Stimulated activated CD4-positive, alpha-beta T cell treated with anti-CD3 and anti-CD28 coated beads, TNF-alpha, amount 100 ng/mL, for 48 hours (primary cell): Measurements from ENCODE around the gene ZNF536.

ENCODE experiments used
- DNase-seq, 3 donors: peaks; one replicate each; pipeline ENCODE4 v3.0.0-alpha.2; 2020; ENCODE audit warnings: low read depth in 3 of 3

The ZNF536 gene

DNA sequence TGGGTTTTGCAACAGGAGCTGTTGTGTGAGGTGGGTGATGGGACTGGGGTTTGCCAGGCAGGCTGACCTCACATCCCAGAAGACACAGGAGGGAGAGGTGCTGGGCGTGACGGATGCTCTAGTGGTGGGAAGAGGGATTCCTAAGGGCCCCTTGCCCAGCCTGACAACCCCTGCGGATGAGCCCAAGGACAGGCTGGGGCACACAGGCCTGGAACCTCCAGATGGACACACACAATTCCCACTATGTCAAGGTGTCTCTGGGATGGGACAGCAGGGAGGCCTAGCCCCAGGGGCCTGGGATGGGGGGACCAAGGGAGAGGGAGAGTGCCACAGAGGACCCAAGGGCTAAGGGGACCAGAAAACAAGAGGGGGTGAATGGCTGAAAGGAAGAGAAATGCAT lies 191.5 kb downstream of the ZNF536 start:
- DNase-seq, result no peak

DNA sequence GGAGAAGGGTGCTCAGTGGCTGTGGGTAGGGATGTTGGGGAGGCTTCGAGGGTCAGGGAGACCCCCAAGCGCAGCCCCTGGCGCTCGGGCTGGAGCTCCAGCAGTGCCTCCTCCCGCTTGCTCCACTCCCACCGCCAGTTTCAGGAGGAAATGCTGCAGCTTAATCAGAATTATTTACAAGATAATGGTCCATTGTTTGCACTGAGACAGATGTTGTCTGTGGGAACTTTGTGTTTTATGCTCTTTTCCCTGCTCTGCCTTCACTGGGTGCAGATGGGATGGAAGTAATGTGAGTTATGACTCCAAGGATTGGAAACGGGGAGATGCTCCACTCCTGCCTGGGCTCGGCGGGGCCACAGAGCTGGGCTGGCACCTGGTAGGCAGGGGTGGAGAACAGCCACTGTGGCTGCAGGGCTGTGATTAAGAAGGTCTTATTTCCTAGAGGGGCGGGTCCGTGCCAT lies 192.4 kb downstream of the ZNF536 start:
- DNase-seq, result no peak

GRCh38 chr19:30565636-30566035 lies 193.5 kb downstream of the ZNF536 start:
- DNase-seq, result no peak

GRCh38 chr19:30566681-30567420 lies 194.7 kb downstream of the ZNF536 start:
- DNase-seq, result no peak

- no peak for DNase-seq
Observed at GRCh38 chr19:30567536-30568232, 195.5 kb downstream of the ZNF536 start.

DNA sequence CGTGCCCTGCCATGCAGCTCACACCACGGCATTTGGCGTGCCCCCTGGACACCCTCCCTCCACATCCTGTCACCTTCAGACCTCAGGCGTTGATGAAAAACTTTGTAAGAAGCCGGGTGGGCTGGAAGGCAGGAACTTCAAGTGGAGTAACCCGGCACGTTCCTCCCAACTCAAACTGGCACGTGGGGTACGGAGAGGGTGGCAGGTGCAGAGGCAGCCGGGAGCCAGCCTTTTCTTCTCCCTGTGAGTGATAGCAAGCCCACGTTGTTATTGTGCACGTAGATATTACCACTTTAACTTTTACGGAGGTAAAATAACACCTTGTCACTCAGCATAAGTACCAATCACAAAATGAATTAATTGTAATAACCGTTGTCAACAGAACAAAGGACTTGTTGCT lies 198.0 kb downstream of the ZNF536 start:
- no peak for DNase-seq

DNA sequence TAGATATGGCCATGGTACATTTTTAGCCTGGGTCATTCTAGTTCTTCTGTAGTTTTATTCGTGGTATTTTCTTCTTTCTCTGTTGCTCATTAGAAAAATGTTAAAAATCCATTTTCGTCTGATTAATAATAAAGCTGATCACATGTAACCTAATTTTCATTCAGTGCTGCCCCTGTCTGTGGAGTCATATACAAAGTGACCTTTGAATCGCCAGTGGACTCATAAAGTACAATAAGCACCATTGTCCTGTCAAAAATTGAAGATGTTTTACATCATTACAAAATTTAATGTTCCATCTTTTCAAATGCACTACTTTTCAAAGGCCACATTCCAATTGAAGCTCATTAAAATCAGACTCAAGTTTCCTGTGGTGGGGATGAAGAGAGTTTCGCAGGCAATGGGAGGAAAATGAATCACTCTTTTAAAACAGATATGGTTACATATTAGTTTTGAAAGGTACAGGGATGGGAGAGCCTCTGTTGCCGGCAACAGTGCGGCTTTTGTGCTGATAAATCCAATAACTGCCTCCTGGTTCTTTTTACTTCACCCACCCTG lies 205.4 kb downstream of the ZNF536 start:
- DNase-seq, result no peak

- DNase-seq, result no peak
Observed at GRCh38 chr19:30579419-30579818, 207.2 kb downstream of the ZNF536 start.

- DNase-seq, result no peak
Observed at GRCh38 chr19:30580673-30581072, 208.5 kb downstream of the ZNF536 start.

GRCh38 chr19:30584090-30584489 lies 211.9 kb downstream of the ZNF536 start:
- DNase-seq, result no peak

- DNase-seq, result no peak
Observed at GRCh38 chr19:30587869-30588268, 215.7 kb downstream of the ZNF536 start.

DNA sequence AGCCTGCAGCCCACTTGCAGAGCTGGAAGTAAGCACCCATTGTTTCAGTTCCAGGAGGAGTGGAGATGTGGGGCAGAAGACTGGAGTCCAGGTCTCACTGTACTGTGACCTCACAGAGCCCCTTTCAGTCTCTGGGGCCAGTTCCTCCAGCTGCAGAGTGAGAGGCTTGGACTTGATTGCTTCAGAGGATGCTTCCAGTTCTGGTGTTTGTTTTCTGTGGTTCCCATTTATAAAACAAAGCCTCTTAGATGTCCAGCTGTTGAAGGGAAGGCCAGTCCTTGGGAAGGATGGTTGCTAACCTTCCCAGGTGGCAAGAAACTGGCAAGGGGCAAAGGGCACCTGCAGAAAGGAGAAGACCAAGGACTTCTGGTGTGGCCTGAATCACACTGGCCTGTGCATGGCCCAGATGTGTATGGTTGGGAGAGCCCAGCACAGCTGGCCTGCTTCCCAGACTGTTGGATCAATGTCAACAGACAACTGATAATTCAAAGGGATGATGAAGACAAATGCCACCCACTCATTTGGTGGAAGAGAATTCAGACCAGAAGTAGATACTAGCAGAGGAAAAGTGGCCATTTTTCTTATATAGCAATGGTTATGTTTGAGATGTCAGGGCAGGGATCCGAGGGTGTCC lies 218.5 kb downstream of the ZNF536 start:
- DNase-seq, result no peak

- DNase-seq, result no peak
Observed at GRCh38 chr19:30593356-30593755, 221.2 kb downstream of the ZNF536 start.

GRCh38 chr19:30593975-30594745 lies 222.0 kb downstream of the ZNF536 start:
- DNase-seq, result no peak

- no peak for DNase-seq
Observed at GRCh38 chr19:30596268-30596667, 224.1 kb downstream of the ZNF536 start.

GRCh38 chr19:30596813-30597399 lies 224.7 kb downstream of the ZNF536 start:
- no peak for DNase-seq

GRCh38 chr19:30598688-30599087 lies 226.5 kb downstream of the ZNF536 start:
- no peak for DNase-seq

DNA sequence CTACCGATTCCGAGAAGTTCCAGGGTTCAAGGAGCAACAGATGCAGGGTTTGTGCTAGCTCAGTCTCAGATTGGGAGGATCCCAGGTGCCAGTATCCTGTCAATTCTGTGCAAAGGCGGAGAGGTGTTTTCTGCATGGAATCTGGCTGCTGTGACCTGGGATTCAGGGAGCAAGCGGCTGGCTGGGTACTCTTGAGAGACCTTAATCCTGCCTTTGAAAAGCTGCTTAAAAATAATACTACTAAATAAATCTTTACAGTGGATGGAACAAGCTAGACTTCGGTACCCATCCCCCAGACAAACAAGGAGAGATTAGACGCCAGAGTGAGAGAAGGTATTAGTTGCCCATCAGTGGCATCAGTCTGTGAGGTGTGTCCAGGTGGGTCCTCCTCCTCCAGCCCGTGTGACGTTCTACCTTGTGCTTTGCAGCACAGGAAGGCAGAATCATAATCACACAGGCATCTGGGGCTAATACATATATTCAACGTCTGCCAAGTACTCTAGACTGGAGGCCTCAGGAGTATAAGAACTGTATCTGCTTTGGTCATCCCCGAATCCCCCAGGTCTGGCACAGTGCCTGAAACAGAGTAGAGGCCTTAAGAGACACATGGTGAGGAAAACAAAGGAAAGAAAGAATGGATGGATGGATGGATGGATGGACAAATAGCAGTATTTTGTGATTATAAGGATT lies 230.6 kb downstream of the ZNF536 start:
- DNase-seq, result no peak

DNA sequence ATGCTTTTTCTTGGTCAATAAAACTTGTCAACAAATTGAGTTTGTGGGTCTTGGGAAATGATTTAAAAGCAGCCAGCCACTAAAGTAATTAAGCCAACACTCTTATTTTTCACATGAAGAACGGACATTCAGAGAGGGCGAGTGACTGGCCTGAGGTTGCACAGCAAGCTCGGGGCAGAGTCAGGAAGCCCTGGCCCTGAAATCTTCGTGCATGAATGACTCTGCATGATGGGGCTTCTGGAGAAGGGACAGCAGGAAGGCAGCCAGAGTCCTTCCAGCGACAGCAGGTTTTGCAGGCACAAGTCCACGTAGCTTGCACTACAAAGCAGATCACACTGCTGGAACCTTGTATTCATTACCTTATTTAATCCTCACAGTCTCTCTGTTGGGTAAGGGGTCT lies 232.5 kb downstream of the ZNF536 start:
- no peak for DNase-seq

DNA sequence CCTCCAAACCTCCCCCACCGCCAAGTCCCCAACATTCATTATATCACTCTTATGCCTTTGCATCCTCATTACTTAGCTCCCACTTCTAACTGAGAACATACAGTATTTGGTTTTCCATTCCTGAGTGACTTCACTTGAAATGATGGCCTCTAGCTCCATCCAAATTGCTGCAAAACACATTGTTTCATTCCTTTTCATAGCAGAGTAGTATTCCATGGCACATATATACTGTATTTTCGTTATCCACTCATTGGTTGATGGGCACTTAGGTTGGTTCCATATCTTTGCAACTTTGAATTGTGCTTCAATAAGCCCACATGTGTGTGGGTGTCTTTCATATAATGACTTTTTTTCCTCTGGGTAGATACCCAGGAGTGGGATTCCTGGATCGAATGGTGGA lies 233.1 kb downstream of the ZNF536 start:
- no peak for DNase-seq
